NB4 (cell line): ENCODE data around the gene HYCC1.

ENCODE experiments used
- DNase-seq: peaks from one replicate; pipeline ENCODE4 v3.0.0; 2010; ENCODE audit warnings: low read depth
- H3K4me3 ChIP-seq: one replicate; pipeline ENCODE4 v1.5.1; 2011; ENCODE audit warnings: mild to moderate bottlenecking, low read depth, low read length, moderate library complexity
- CTCF ChIP-seq: IDR thresholded peaks from one replicate; pipeline ENCODE4 v1.5.1; 2012; ENCODE audit warnings: low read depth, low read length
- MAX ChIP-seq: IDR thresholded peaks from 2 replicates; pipeline ENCODE4 v1.6.1; 2011; ENCODE audit warnings: low read depth, low read length
- MYC ChIP-seq: IDR thresholded peaks from 2 replicates; pipeline ENCODE4 v1.6.1; 2011; ENCODE audit warnings: low read depth, low read length
- POLR2A ChIP-seq: IDR thresholded peaks from 2 replicates; pipeline ENCODE4 v1.6.1; 2011; ENCODE audit warnings: mild to moderate bottlenecking; ENCODE audit not compliant: insufficient read length; ENCODE audit errors: extremely low read depth

HYCC1 gene

GRCh38 chr7:23022851-23023250, 8.9 kb upstream of the HYCC1 start:
- TF ChIP-seq POLR2A (no peak), MYC (no peak), CTCF (no peak), MAX (no peak)
- DNase-seq = no peak

GRCh38 chr7:23022258-23022769, 8.4 kb upstream of the HYCC1 start:
- DNase-seq = no peak
- no peak overlapping the region for H3K4me3 ChIP-seq
- TF ChIP-seq MYC (no peak), POLR2A (no peak), CTCF (no peak), MAX (no peak)

More at GRCh38 chr7:23022851-23023250, 8.9 kb upstream of the HYCC1 start:
- no peak overlapping the region for H3K4me3 ChIP-seq

- TF ChIP-seq CTCF = no peak
- TF ChIP-seq MAX = no peak
- TF ChIP-seq MYC = no peak
- H3K4me3 ChIP-seq = no peak overlapping the region
- no peak for DNase-seq
These were observed 7.7 kb upstream of the HYCC1 start for GRCh38 chr7:23021596-23021995.

GRCh38 chr7:23020742-23021401, 6.9 kb upstream of the HYCC1 start:
- no peak for DNase-seq
- TF ChIP-seq MAX (no peak), MYC (no peak), CTCF (no peak), POLR2A (no peak)
- H3K4me3 ChIP-seq = no peak overlapping the region

- no peak for DNase-seq
- TF ChIP-seq CTCF (no peak), POLR2A (no peak), MAX (no peak), MYC (no peak)
- H3K4me3 ChIP-seq = no peak overlapping the region
These were observed 4.8 kb upstream of the HYCC1 start for GRCh38 chr7:23018750-23019149.
